GM13976 (cell line): ENCODE data around the gene STAB2.

Experiments used
- DNase-seq: peaks from one replicate; pipeline ENCODE4 v3.0.0; 2012; ENCODE audit warnings: low spot score
- in situ Hi-C: fragments of 300-500 bp; cut with MboI; formaldehyde crosslinking; loops from one replicate; pipeline ENCODE4 v1.12.0; 2022; ENCODE audit warnings: low sequenced_read_pairs, mixed read lengths, inconsistent platforms; ENCODE audit not compliant: unreplicated experiment
- TF ChIP-seq, protein P1 (sequence below): IDR thresholded peaks from 2 replicates; pipeline ENCODE4 v1.5.1; 2012; ENCODE audit warnings: borderline replicate concordance, mild to moderate bottlenecking; ENCODE audit not compliant: insufficient read depth; ENCODE audit errors: extremely low read depth, missing control alignments, control extremely low read depth

The STAB2 gene

DNA sequence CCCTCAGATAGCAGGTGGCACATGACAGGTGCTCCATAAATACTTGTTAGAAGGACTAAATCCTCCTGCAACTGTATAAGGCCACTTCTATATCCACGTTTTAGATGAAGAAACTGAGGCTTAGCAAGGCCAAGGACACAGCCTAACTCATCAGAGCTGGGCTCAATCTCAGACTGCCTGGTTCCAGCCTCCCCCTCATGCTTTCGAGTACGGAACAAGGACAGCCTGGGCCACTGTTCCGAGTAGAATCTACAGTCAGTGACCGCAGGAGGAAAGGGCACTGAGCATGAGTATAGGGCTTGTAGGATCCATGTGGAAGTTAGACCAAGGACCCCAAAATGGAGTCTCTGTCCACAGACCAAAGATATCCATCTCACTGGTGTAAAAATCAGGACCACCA lies 169.4 kb downstream of the STAB2 start:
- TF ChIP-seq, protein P1, sequence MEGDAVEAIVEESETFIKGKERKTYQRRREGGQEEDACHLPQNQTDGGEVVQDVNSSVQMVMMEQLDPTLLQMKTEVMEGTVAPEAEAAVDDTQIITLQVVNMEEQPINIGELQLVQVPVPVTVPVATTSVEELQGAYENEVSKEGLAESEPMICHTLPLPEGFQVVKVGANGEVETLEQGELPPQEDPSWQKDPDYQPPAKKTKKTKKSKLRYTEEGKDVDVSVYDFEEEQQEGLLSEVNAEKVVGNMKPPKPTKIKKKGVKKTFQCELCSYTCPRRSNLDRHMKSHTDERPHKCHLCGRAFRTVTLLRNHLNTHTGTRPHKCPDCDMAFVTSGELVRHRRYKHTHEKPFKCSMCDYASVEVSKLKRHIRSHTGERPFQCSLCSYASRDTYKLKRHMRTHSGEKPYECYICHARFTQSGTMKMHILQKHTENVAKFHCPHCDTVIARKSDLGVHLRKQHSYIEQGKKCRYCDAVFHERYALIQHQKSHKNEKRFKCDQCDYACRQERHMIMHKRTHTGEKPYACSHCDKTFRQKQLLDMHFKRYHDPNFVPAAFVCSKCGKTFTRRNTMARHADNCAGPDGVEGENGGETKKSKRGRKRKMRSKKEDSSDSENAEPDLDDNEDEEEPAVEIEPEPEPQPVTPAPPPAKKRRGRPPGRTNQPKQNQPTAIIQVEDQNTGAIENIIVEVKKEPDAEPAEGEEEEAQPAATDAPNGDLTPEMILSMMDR: no peak
- in situ Hi-C loops: no loop called here
- no peak for DNase-seq

DNA sequence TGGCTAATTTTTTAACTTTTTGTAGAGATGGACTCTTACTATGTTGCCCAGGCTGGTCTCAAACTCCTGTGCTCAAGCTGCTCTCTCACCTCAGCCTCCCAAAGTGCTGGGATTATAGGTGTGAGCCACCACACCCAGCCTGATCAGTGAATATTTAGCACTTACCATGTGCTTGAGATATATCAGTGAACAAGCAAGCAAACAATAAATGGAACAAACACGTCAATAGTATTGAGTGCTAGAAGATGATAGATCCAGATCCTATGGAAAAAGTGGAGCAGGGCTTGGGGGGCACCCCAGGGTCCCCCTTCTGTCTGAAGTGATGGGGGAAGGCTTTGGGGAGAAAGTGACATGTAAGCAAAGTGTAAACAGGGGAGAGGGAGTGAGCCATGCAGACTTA lies 170.2 kb downstream of the STAB2 start:
- no peak for DNase-seq
- TF ChIP-seq, protein P1: no peak
- in situ Hi-C loops: no loop called here

DNA sequence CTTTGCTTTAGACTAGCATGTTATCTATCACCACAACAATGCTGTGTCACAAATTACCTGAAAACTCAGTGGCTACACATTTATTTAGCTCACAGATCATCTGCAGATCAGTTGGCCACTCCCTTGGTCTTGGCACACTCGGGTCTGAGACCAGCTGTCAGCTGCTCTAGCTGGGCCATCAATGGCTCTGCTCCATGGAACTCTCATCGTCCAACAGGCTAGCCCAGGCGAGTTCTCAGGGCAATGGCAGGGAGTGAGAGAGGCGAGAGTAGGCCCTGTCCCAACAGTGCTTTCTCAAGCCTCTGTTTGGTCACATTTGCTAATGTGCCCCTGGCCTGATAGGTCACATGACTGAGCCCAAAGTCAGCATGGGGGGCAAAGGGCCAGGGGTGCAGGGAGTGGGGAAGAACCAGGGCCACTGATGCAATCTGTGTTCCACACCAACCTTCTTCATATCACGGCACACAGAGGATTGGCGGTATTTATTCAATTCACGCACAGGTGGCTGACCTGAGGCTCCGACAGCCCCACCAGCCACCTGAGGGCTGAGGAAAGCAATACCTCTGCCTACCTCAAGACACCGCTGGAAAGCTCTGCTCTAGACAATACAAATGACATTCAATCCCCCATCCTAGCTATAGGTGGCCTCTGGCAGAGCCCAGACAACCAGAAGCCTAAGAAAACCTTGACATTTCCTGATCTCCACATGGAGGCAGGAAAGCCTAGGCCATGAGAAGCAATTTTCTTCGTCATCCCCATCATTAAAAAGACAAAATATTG lies 171.4 kb downstream of the STAB2 start:
- in situ Hi-C loops: no loop called here
- DNase-seq: no peak
- TF ChIP-seq, protein P1: no peak

DNA sequence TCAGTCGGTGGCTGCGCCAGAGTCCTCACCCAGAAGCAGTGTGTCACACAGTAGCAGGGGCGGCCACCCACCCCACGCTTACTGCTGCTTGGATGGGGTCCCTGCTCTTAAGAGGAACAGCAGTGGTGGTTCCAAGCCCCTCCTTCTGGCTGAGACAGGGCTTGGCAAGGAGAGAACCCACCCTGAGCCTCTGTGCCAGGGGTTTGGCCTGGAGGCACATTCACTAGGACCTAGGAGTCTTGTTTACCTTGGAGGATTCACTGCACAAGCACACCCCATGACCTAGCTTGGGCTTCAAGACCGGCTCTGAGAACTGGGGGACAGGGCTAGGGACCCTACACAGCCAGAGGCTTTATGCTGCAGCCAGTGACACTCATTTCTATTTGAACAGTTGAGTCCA lies 175.4 kb downstream of the STAB2 start:
- TF ChIP-seq, protein P1: no peak
- no peak for DNase-seq
- in situ Hi-C loops: no loop called here

DNA sequence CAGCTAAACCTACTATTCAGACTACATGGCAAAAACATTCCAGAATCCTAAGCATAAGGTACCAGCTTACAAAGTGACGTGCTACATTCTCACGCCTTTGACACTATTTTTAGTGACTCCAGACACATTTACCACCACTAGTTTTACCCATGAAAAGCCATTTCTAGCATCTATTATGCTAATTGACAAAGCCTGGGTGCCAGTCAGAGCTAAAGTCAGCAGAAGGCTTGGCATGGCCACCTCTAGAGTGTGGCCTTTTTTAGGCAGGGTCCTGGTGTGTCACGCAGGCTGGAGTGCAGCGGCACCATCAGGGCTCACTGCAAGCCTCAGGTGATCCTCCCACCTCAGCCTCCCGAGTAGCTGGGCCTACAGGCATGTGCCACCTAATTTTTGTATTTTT lies 178.2 kb downstream of the STAB2 start:
- in situ Hi-C loops: no loop called here
- no peak for DNase-seq
- TF ChIP-seq, protein P1: no peak

DNA sequence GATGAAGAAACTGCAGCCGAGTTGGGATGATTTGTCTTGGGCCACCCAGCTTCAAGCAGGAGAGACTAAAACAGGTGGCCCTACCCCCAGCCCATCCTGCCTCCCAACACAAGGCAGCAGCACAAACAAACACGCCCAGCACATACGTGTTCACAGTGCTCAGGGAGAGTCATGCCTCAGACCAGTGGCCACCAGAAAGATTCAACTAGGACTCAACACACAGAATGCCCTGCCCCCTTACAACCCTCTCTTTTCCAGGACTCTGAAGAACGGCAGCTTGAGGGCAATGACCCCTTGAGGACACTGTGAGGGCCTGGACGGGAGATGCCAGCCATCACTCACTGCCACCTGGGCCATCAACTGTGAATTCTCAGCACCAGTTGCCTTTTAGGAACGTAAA lies 179.0 kb downstream of the STAB2 start:
- DNase-seq: no peak
- in situ Hi-C loops: no loop called here
- TF ChIP-seq, protein P1: no peak

DNA sequence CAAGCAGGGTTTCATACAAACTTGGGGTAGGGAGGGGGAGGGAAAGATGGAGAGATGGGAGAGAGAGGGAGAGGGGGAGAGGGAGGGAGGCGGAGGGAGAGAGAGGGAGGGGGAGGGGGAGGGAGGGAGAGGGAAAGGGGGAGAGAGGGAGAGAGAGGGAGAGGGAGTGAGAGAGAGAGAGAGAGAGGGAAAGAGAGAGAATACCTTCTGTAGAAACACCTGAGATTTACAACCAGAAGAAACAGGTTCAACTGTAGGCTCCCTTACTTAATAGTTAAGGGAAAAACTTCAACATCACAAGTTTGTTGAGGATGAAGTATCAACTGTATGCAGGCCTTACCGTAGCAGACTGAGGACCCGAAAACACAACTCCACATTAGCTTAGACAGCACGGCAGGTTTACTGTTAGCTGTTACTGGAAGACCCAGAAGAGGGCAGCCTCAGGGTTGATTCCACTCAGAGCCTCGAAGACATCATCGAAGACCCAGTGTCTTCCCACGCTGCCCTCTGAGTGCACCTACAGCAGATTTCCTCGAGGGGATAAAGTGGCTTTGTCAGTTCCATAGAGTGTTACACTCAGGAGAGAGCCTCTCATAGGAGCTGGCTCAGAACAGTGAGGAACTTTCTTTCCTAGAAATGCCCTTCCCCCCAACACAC lies 181.5 kb downstream of the STAB2 start:
- no peak for DNase-seq
- TF ChIP-seq, protein P1: no peak
- in situ Hi-C loops: no loop called here
